AG04450 (cell line): ENCODE measurements around the gene SEC23IP. TPM values are rescaled to one million over a fixed set of nuclear protein-coding genes. Genes with fewer than 3 reads are reported as not detected.
"Not testable (repeated sequence)": the region's sequence is repeated elsewhere in the genome, so short reads cannot be mapped to it uniquely, and the experiment has no call there.

Source experiments
- CTCF ChIA-PET: fragments of 300-600, 350-600 bp; formaldehyde crosslinking; extraction: SDS; loops from one replicate; lab custom pipeline; 2022; ENCODE audit warnings: antibody characterized with exemption, inconsistent platforms; lab: Charles Lee
- POLR2A ChIA-PET: fragments of 350-600 bp; formaldehyde crosslinking; extraction: SDS; loops from one replicate; lab custom pipeline; 2021; ENCODE audit warnings: antibody characterized with exemption, inconsistent platforms; lab: Yijun Ruan, JAX
- DNase-seq: peaks from one replicate; pipeline ENCODE4 v3.0.0-alpha.2; 2011; ENCODE audit warnings: low read depth, low spot score
- H3K27ac ChIP-seq: one replicate; pipeline ENCODE4 v1.5.1; 2012; ENCODE audit warnings: low read depth, low read length, control low read depth
- H3K27me3 ChIP-seq: one replicate; pipeline ENCODE4 v1.6.0; 2012; ENCODE audit warnings: low read length; ENCODE audit not compliant: control insufficient read depth, insufficient read depth
- H3K4me3 ChIP-seq: 2 replicates; pipeline ENCODE4 v1.5.1; 2011; ENCODE audit warnings: mild to moderate bottlenecking, low read depth, low read length, control low read depth
- H3K9me3 ChIP-seq: 2 replicates; pipeline ENCODE4 v1.5.1; 2012; ENCODE audit warnings: low read length; ENCODE audit not compliant: control insufficient read depth, insufficient read depth
- CTCF ChIP-seq: IDR thresholded peaks from 2 replicates; pipeline ENCODE4 v1.5.1; 2011; ENCODE audit warnings: low read depth, low read length, control low read depth, inconsistent platforms
- polyA plus RNA-seq: library from polyadenylated mRNA; depleted of rRNA; stranded (reverse); fragments of >200 nt; gene quantifications from 2 replicates; pipeline ENCODE4 v1.2.3, GENCODE V29; 2011

The SEC23IP gene
- polyA plus RNA-seq, 1 experiment = 62.8 TPM

GRCh38 chr10:119867317-119867716 is 25.2 kb upstream of the SEC23IP start:
- Histone ChIP-seq H3K27me3 (no peaks in the 10 kb centered on the region), H3K27ac (no peak overlapping the region), H3K4me3 (no peak overlapping the region), H3K9me3 (no peaks in the 10 kb centered on the region)
- no peak for TF ChIP-seq CTCF
- ChIA-PET CTCF (interaction anchor here (1.1 to 1.7 kb wide), 2 partner anchors 8 to 117 kb away, joined by 7 to 26 read pairs; no protein-coding TSS in a partner anchor), POLR2A (interaction anchor here (0.5 kb wide), 1 partner anchor 50 kb away, joined by 5 read pairs; no protein-coding TSS in a partner anchor)
- no peak for DNase-seq

GRCh38 chr10:119869398-119869797 is 23.1 kb upstream of the SEC23IP start:
- POLR2A ChIA-PET = interaction anchor here (0.6 kb wide), 1 partner anchor 51 kb away, joined by 3 read pairs; no protein-coding TSS in a partner anchor

GRCh38 chr10:119871881-119872609 is 20.5 kb upstream of the SEC23IP start:
- Histone ChIP-seq H3K4me3 (peak overlapping the region; percentile 74), H3K9me3 (no peaks in the 10 kb centered on the region), H3K27ac (no peak overlapping the region), H3K27me3 (no peaks in the 10 kb centered on the region)
- ChIA-PET POLR2A (interaction anchor here (0.6 to 1.3 kb wide), 3 partner anchors 20 to 189 kb away, joined by 3 to 7 read pairs (median 4); partner anchors contain the start of gene SEC23IP), CTCF (interaction anchor here (0.6 to 5.8 kb wide), 4 partner anchors 11 to 451 kb away, joined by 3 to 63 read pairs (median 16); no protein-coding TSS in a partner anchor)
- no peak for TF ChIP-seq CTCF
- DNase-seq = no peak

More at GRCh38 chr10:119869398-119869797, 23.1 kb upstream of the SEC23IP start:
- DNase-seq, H3K27me3 ChIP-seq, H3K27ac ChIP-seq, H3K4me3 ChIP-seq, H3K9me3 ChIP-seq: not testable (repeated sequence)
- CTCF ChIA-PET = interaction anchor here (3.2 to 5.8 kb wide), 2 partner anchors 9 to 118 kb away, joined by 23 to 63 read pairs; no protein-coding TSS in a partner anchor

GRCh38 chr10:119872610-119872859 is 20.0 kb upstream of the SEC23IP start, which contains the start of gene MCMBP:
TSS of gene MCMBP (minus strand) at chr10:119872843. CDS start at chr10:119872584, 259 bp downstream.
- ChIA-PET CTCF (interaction anchor here (0.6 to 5.8 kb wide), 3 partner anchors 12 to 451 kb away, joined by 3 to 63 read pairs (median 8); no protein-coding TSS in a partner anchor), POLR2A (interaction anchor here (0.6 to 1.6 kb wide), 5 partner anchors 11 to 222 kb away, joined by 3 to 9 read pairs (median 7); partner anchors contain the start of genes BAG3 and SEC23IP)
- Histone ChIP-seq H3K27me3 (no peaks in the 10 kb centered on the region), H3K9me3 (no peaks in the 10 kb centered on the region), H3K4me3 (peak within 1 kb of the TSS; percentile 74), H3K27ac (peak within 1 kb of the TSS; percentile 66)
- DNase-seq = no peak
- no peak for TF ChIP-seq CTCF

GRCh38 chr10:119872860-119873681 is 19.5 kb upstream of the SEC23IP start:
- TF ChIP-seq CTCF = no peak
- Histone ChIP-seq H3K27me3 (no peaks in the 10 kb centered on the region), H3K9me3 (no peaks in the 10 kb centered on the region), H3K27ac (peak overlapping the region; percentile 66), H3K4me3 (peak overlapping the region; percentile 74)
- DNase-seq = peak; percentile 29
- ChIA-PET POLR2A (interaction anchor here (0.6 to 1.6 kb wide), 8 partner anchors 10 to 331 kb away, joined by 3 to 9 read pairs (median 4); partner anchors contain the start of genes BAG3, INPP5F, RGS10 and SEC23IP), CTCF (interaction anchor here (0.6 to 5.8 kb wide), 5 partner anchors 13 to 1138 kb away, joined by 3 to 63 read pairs (median 3); no protein-coding TSS in a partner anchor)
